CD4-positive, CD25-positive, alpha-beta regulatory T cell (primary cell): ENCODE measurements around the gene CCL17. TPM values are rescaled to one million over a fixed set of nuclear protein-coding genes. Genes with fewer than 3 reads are reported as not detected.

Source experiments
- ATAC-seq, 2 donors: fragments of 150-1000 bp; cut with Tn5 transposase; one replicate each; pipeline ENCODE4 v1.10.0; 2021; ENCODE audit warnings: low read depth in 2 of 2, moderate number of reproducible peaks in 2 of 2, moderate library complexity in 1 of 2
- DNase-seq, 3 donors: peaks; one replicate each; pipeline versions ENCODE4 v3.0.0 to v3.0.0-alpha.2; 2012 to 2022; ENCODE audit warnings: mixed read lengths in 1 of 3
- H3K27ac ChIP-seq: one replicate; pipeline ENCODE4 v1.7.0; 2013; ENCODE audit warnings: mild to moderate bottlenecking, low read length; ENCODE audit not compliant: insufficient read depth, poor library complexity, severe bottlenecking
- H3K27me3 ChIP-seq: one replicate; pipeline ENCODE4 v1.7.0; 2013; ENCODE audit warnings: low read length; ENCODE audit not compliant: control insufficient read depth, insufficient read depth
- H3K36me3 ChIP-seq: one replicate; pipeline ENCODE4 v1.7.0; 2013; ENCODE audit warnings: mild to moderate bottlenecking, low read length, moderate library complexity; ENCODE audit not compliant: control insufficient read depth, insufficient read depth
- H3K4me1 ChIP-seq: 2 replicates; pipeline ENCODE4 v1.7.0; 2013; ENCODE audit warnings: mild to moderate bottlenecking, low read length; ENCODE audit not compliant: insufficient read depth, control insufficient read depth, poor library complexity, severe bottlenecking
- H3K4me3 ChIP-seq: one replicate; pipeline ENCODE4 v1.7.0; 2013; ENCODE audit warnings: low read depth, mild to moderate bottlenecking, low read length, moderate library complexity
- H3K9me3 ChIP-seq, 2 experiments: 1 replicate in 1 of 2; 2 replicates in 1 of 2; pipeline ENCODE4 v1.7.0; 2013; ENCODE audit warnings: low read length in 2 of 2, mild to moderate bottlenecking in 1 of 2, moderate library complexity in 1 of 2; ENCODE audit not compliant: control insufficient read depth in 2 of 2
- H3K27ac Mint-ChIP-seq, 3 donors: one replicate each; pipeline ENCODE4 v1.8.0; 2020 to 2022; ENCODE audit warnings: mild to moderate bottlenecking in 3 of 3, mixed read lengths in 3 of 3, moderate library complexity in 2 of 3
- H3K27me3 Mint-ChIP-seq: one replicate; pipeline ENCODE4 v1.8.0; 2022; ENCODE audit warnings: mild to moderate bottlenecking, mixed read lengths
- H3K36me3 Mint-ChIP-seq: one replicate; pipeline ENCODE4 v1.8.0; 2020; ENCODE audit warnings: mixed read lengths
- H3K4me1 Mint-ChIP-seq, 4 donors: one replicate each; pipeline ENCODE4 v1.8.0; 2020 to 2022; ENCODE audit warnings: mixed read lengths in 4 of 4, mild to moderate bottlenecking in 1 of 4
- H3K4me3 Mint-ChIP-seq, 4 donors: one replicate each; pipeline ENCODE4 v1.8.0; 2020 to 2022; ENCODE audit warnings: mild to moderate bottlenecking in 4 of 4, mixed read lengths in 4 of 4, moderate library complexity in 3 of 4
- H3K9me3 Mint-ChIP-seq, 7 donors: one replicate each; pipeline ENCODE4 v1.8.0; 2020 to 2022; ENCODE audit warnings: mixed read lengths in 7 of 7, mild to moderate bottlenecking in 3 of 7, moderate library complexity in 2 of 7
- polyA plus RNA-seq, 4 donors: library from polyadenylated mRNA; unstranded; fragments of 300-500 nt; fragmentation: Illumina TruSeq; gene quantifications; one replicate each; pipeline ENCODE4 v1.2.3, GENCODE V29; 2021
- total RNA-seq: library from RNA; stranded (reverse); gene quantifications from one replicate; pipeline ENCODE4 v1.2.3, GENCODE V29; 2022

CCL17 gene
- total and polyA plus RNA-seq, 5 donors from 2014 or later: not detected

GRCh38 chr16:57446531-57447185 lies 42.1 kb downstream of the CCL17 start:
- H3K9me3 ChIP-seq: no peaks in the 10 kb centered on the region
- H3K36me3 ChIP-seq: peaks cover 12% of the 10 kb centered on the region
- peak overlapping the region; percentile 69 to 92 (median 91) for H3K27ac Mint-ChIP-seq
- peak overlapping the region; percentile 92 to 98 (median 96) for H3K4me3 Mint-ChIP-seq
- H3K4me1 ChIP-seq: peaks cover 23% of the 10 kb centered on the region
- peak in 2 of 3 donors; percentile 7 to 49 for DNase-seq
- H3K4me1 Mint-ChIP-seq: peaks cover 18 to 44% (median 26%) of the 10 kb centered on the region in 4 donors
- H3K9me3 Mint-ChIP-seq: peaks cover 0 to 1% (median 0%) of the 10 kb centered on the region in 7 donors
- peak overlapping the region; percentile 75 for H3K27ac ChIP-seq
- peaks cover 5% of the 10 kb centered on the region for H3K36me3 Mint-ChIP-seq
- ATAC-seq: peak in 1 of 2 donors; percentile 4
- peak overlapping the region; percentile 83 for H3K4me3 ChIP-seq
- H3K27me3 Mint-ChIP-seq: no peaks in the 10 kb centered on the region
- H3K27me3 ChIP-seq: no peaks in the 10 kb centered on the region

GRCh38 chr16:57447186-57447962 lies 42.8 kb downstream of the CCL17 start, which contains the start of the genes CIAPIN1 and COQ9:
TSS of gene CIAPIN1 (minus strand) at chr16:57447385. CDS start at chr16:57440928, 6,457 bp downstream.
TSS of gene COQ9 (plus strand) at chr16:57447479. CDS start at chr16:57447506, 27 bp downstream.
- H3K4me3 Mint-ChIP-seq: peak within 1 kb of the TSS; percentile 92 to 98 (median 96)
- peaks cover 6% of the 10 kb centered on the region for H3K36me3 Mint-ChIP-seq
- H3K9me3 ChIP-seq: no peaks in the 10 kb centered on the region
- peak within 1 kb of the TSS; percentile 78 to 92 (median 91) for H3K27ac Mint-ChIP-seq
- peaks cover 18 to 44% (median 26%) of the 10 kb centered on the region in 4 donors for H3K4me1 Mint-ChIP-seq
- peaks cover 23% of the 10 kb centered on the region for H3K4me1 ChIP-seq
- peaks cover 17% of the 10 kb centered on the region for H3K36me3 ChIP-seq
- DNase-seq: peak; percentile 90 to 95 (median 91)
- peak; percentile 99 to 100 for ATAC-seq
- H3K9me3 Mint-ChIP-seq: peaks cover 0 to 1% (median 0%) of the 10 kb centered on the region in 7 donors
- peak within 1 kb of the TSS; percentile 75 for H3K27ac ChIP-seq
- H3K4me3 ChIP-seq: peak within 1 kb of the TSS; percentile 93
- no peaks in the 10 kb centered on the region for H3K27me3 Mint-ChIP-seq
- H3K27me3 ChIP-seq: no peaks in the 10 kb centered on the region

GRCh38 chr16:57452021-57452420 lies 47.5 kb downstream of the CCL17 start:
- no peak overlapping the region for H3K4me3 ChIP-seq
- Mint-ChIP-seq H3K27me3 (no peaks in the 10 kb centered on the region), H3K9me3 (peaks cover 0 to 1% (median 0%) of the 10 kb centered on the region in 7 donors), H3K4me1 (peaks cover 9 to 23% (median 14%) of the 10 kb centered on the region in 4 donors), H3K4me3 (no peak overlapping the region), H3K36me3 (peaks cover 29% of the 10 kb centered on the region), H3K27ac (no peak overlapping the region)
- H3K9me3 ChIP-seq: no peaks in the 10 kb centered on the region
- ATAC-seq (no peak), DNase-seq (no peak)
- H3K27ac ChIP-seq: no peak overlapping the region
- peaks cover 53% of the 10 kb centered on the region for H3K36me3 ChIP-seq
- peaks cover 11% of the 10 kb centered on the region for H3K4me1 ChIP-seq
- no peaks in the 10 kb centered on the region for H3K27me3 ChIP-seq

GRCh38 chr16:57462209-57462977 lies 57.8 kb downstream of the CCL17 start, which contains the start of gene POLR2C:
TSS of gene POLR2C (plus strand) at chr16:57462679. CDS start at chr16:57462725, 46 bp downstream.
- Histone ChIP-seq H3K36me3 (peaks cover 55% of the 10 kb centered on the region), H3K4me1 (peaks cover 26% of the 10 kb centered on the region), H3K27me3 (no peaks in the 10 kb centered on the region), H3K9me3 (no peaks in the 10 kb centered on the region), H3K4me3 (peak within 1 kb of the TSS; percentile 83), H3K27ac (peak within 1 kb of the TSS; percentile 73)
- Mint-ChIP-seq H3K4me3 (peak within 1 kb of the TSS; percentile 88 to 100 (median 100)), H3K9me3 (no peaks in the 10 kb centered on the region), H3K27me3 (no peaks in the 10 kb centered on the region), H3K4me1 (peaks cover 4 to 43% (median 30%) of the 10 kb centered on the region in 4 donors), H3K36me3 (peaks cover 42% of the 10 kb centered on the region), H3K27ac (peak within 1 kb of the TSS; percentile 98 to 100 (median 100))
- ATAC-seq (peak; percentile 94 to 97), DNase-seq (peak; percentile 85 to 95 (median 91))

- H3K27ac ChIP-seq: peak overlapping the region; percentile 73
- Mint-ChIP-seq H3K9me3 (no peaks in the 10 kb centered on the region), H3K4me3 (peak overlapping the region; percentile 88 to 100 (median 100)), H3K27me3 (no peaks in the 10 kb centered on the region), H3K4me1 (peaks cover 4 to 43% (median 32%) of the 10 kb centered on the region in 4 donors), H3K27ac (peak overlapping the region; percentile 98 to 100 (median 100)), H3K36me3 (peaks cover 47% of the 10 kb centered on the region)
- peak in 1 of 3 donors; percentile 7 for DNase-seq
- no peak for ATAC-seq
- peaks cover 26% of the 10 kb centered on the region for H3K4me1 ChIP-seq
- no peaks in the 10 kb centered on the region for H3K9me3 ChIP-seq
- peaks cover 55% of the 10 kb centered on the region for H3K36me3 ChIP-seq
- peak overlapping the region; percentile 83 for H3K4me3 ChIP-seq
- H3K27me3 ChIP-seq: no peaks in the 10 kb centered on the region
Observed at GRCh38 chr16:57462978-57463362, 58.4 kb downstream of the CCL17 start.

- Histone ChIP-seq H3K4me3 (no peak overlapping the region), H3K36me3 (peaks cover 56% of the 10 kb centered on the region), H3K27ac (no peak overlapping the region), H3K9me3 (no peaks in the 10 kb centered on the region), H3K27me3 (no peaks in the 10 kb centered on the region), H3K4me1 (peaks cover 26% of the 10 kb centered on the region)
- Mint-ChIP-seq H3K4me3 (peak overlapping the region; percentile 66 to 100 (median 94)), H3K27ac (peak overlapping the region in 2 of 3 donors; percentile 57 to 98), H3K9me3 (no peaks in the 10 kb centered on the region), H3K4me1 (peaks cover 4 to 46% (median 35%) of the 10 kb centered on the region in 4 donors), H3K27me3 (no peaks in the 10 kb centered on the region), H3K36me3 (peaks cover 55% of the 10 kb centered on the region)
- ATAC-seq (no peak), DNase-seq (no peak)
Observed at GRCh38 chr16:57464523-57464922, 60.0 kb downstream of the CCL17 start.
